A549 treated with GW870086 at 1 μM for 4 hours (cell line): ENCODE results near the gene CFAP126. TPM values are rescaled to one million over a fixed set of nuclear protein-coding genes. Genes with fewer than 3 reads are reported as not detected.

Experiments used
- total RNA-seq: library from RNA; stranded (reverse); fragments of 200-300 nt; extraction: Qiagen RNA extraction; gene quantifications from 5 replicates; pipeline ENCODE4 v1.2.3, GENCODE V29; 2022; ENCODE audit warnings: low read depth

The CFAP126 gene, protein sequence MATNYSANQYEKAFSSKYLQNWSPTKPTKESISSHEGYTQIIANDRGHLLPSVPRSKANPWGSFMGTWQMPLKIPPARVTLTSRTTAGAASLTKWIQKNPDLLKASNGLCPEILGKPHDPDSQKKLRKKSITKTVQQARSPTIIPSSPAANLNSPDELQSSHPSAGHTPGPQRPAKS
- 0.21 to 0.61 TPM in 2 of 5 replicates, not detected in the others for total RNA-seq

GRCh38 chr1:161367684-161368400 lies at the start of gene CFAP126:
CFAP126 (minus strand) TSS chr1:161367876; CDS start chr1:161367868, 8 bp downstream.

Other genes starting within 250 kb of the CFAP126 start
- gene PFDN2, start 249.8 kb downstream of the CFAP126 start, total RNA-seq: 103 to 127 TPM (median 108 TPM) in 5 replicates
- gene NIT1, start 249.8 kb downstream of the CFAP126 start, total RNA-seq: 28.4 to 32.9 TPM (median 30.2 TPM) in 5 replicates
- gene DEDD, start 235.2 kb downstream of the CFAP126 start, total RNA-seq: 26.5 to 32.2 TPM (median 30.1 TPM) in 5 replicates
- gene UFC1, start 213.9 kb downstream of the CFAP126 start, total RNA-seq: 83.0 to 144 TPM (median 90.5 TPM) in 5 replicates
- 16.0 to 23.4 TPM (median 21.1 TPM) in 5 replicates for gene USP21, start 208.4 kb downstream of the CFAP126 start, total RNA-seq
- 13.8 to 17.2 TPM (median 14.6 TPM) in 5 replicates for gene PPOX, start 201.4 kb downstream of the CFAP126 start, total RNA-seq
- 22.6 to 27.7 TPM (median 26.3 TPM) in 5 replicates for gene B4GALT3, start 190.4 kb downstream of the CFAP126 start, total RNA-seq
- 0.03 TPM in 1 of 5 replicates, not detected in the others for gene ADAMTS4, start 168.8 kb downstream of the CFAP126 start, total RNA-seq
- 75.9 to 106 TPM (median 84.1 TPM) in 5 replicates for gene NDUFS2, start 165.5 kb downstream of the CFAP126 start, total RNA-seq
- gene FCER1G, start 152.6 kb downstream of the CFAP126 start, total RNA-seq: 0.46 to 0.74 TPM in 2 of 5 replicates, not detected in the others
- gene APOA2, start 144.2 kb downstream of the CFAP126 start, total RNA-seq: 3.2 TPM in 1 of 5 replicates, not detected in the others
- gene TOMM40L, start 141.8 kb downstream of the CFAP126 start, total RNA-seq: 9.3 to 12.6 TPM (median 11.7 TPM) in 5 replicates
- gene NR1I3, start 129.7 kb downstream of the CFAP126 start, total RNA-seq: 0.26 TPM in 1 of 5 replicates, not detected in the others
- gene PCP4L1, start 109.1 kb downstream of the CFAP126 start, total RNA-seq: 0.10 to 0.11 TPM in 2 of 5 replicates, not detected in the others
- gene MPZ, start 57.9 kb downstream of the CFAP126 start, total RNA-seq: 0.18 to 0.31 TPM (median 0.27 TPM) in 5 replicates
- 237 to 255 TPM (median 248 TPM) in 5 replicates for gene SDHC, start 53.5 kb downstream of the CFAP126 start, total RNA-seq
- gene FCGR2A, start 137.6 kb upstream of the CFAP126 start, total RNA-seq: not detected in 5 replicates
- 1.5 to 7.5 TPM (median 2.0 TPM) in 5 replicates for gene HSPA6, start 156.7 kb upstream of the CFAP126 start, total RNA-seq
- not detected in 5 replicates for gene FCGR3A, start 181.9 kb upstream of the CFAP126 start, total RNA-seq